GM18499 (cell line): ENCODE data around the gene FREM3.
"Not testable (repeated sequence)": the region's sequence is repeated elsewhere in the genome, so short reads cannot be mapped to it uniquely, and the experiment has no call there.

Experiments
- ATAC-seq: cut with Tn5 transposase; IDR thresholded peaks from one replicate; pipeline ENCODE4 v1.9.1; 2021; ENCODE audit warnings: moderate number of reproducible peaks; ENCODE audit not compliant: insufficient read depth, unreplicated experiment

The FREM3 gene

GRCh38 chr4:143700416-143701352 lies at the start of gene FREM3:
TSS of gene FREM3 (minus strand) at chr4:143700675. CDS start at chr4:143700675, 0 bp downstream.
- ATAC-seq, result no peak

- ATAC-seq, result no peak
These were observed 45.4 kb upstream of the FREM3 start for GRCh38 chr4:143745874-143746273.

- no peak for ATAC-seq
These were observed 43.1 kb upstream of the FREM3 start for GRCh38 chr4:143743591-143743990.

- no peak for ATAC-seq
These were observed 42.4 kb upstream of the FREM3 start for GRCh38 chr4:143742834-143743233.

GRCh38 chr4:143736861-143737260 lies 36.4 kb upstream of the FREM3 start:
- no peak for ATAC-seq

- not testable (repeated sequence) for ATAC-seq
These were observed 35.6 kb upstream of the FREM3 start for GRCh38 chr4:143736061-143736460.

GRCh38 chr4:143728166-143728565 lies 27.7 kb upstream of the FREM3 start:
- ATAC-seq, result no peak

- ATAC-seq, result no peak
These were observed 26.2 kb upstream of the FREM3 start for GRCh38 chr4:143726714-143727113.

GRCh38 chr4:143721317-143721716 lies 20.8 kb upstream of the FREM3 start:
- ATAC-seq, result no peak

- not testable (repeated sequence) for ATAC-seq
These were observed 18.3 kb upstream of the FREM3 start for GRCh38 chr4:143718748-143719147.

GRCh38 chr4:143713955-143714625 lies 13.6 kb upstream of the FREM3 start:
- ATAC-seq, result no peak

- ATAC-seq, result no peak
These were observed 13.1 kb upstream of the FREM3 start for GRCh38 chr4:143713553-143713952.

- no peak for ATAC-seq
These were observed 11.7 kb upstream of the FREM3 start for GRCh38 chr4:143712155-143712550.

- no peak for ATAC-seq
These were observed 11.2 kb upstream of the FREM3 start for GRCh38 chr4:143711543-143712154.

- ATAC-seq, result no peak
These were observed 890 bp upstream of the FREM3 start for GRCh38 chr4:143701365-143701764.

- ATAC-seq, result no peak
These were observed 444 bp downstream of the FREM3 start for GRCh38 chr4:143700046-143700415.

GRCh38 chr4:143699331-143700045 lies 987 bp downstream of the FREM3 start:
- no peak for ATAC-seq

GRCh38 chr4:143693856-143694255 lies 6.6 kb downstream of the FREM3 start:
- ATAC-seq, result no peak

- no peak for ATAC-seq
These were observed 8.2 kb downstream of the FREM3 start for GRCh38 chr4:143692241-143692640.

- no peak for ATAC-seq
These were observed 21.0 kb downstream of the FREM3 start for GRCh38 chr4:143679434-143679833.
